GM13977 (cell line): ENCODE measurements around the gene DCK.
"Not testable (repeated sequence)": the region's sequence is repeated elsewhere in the genome, so short reads cannot be mapped to it uniquely, and the experiment has no call there.

ENCODE experiments used
- DNase-seq: peaks from one replicate; pipeline ENCODE4 v3.0.0; 2012; ENCODE audit warnings: low spot score
- in situ Hi-C: fragments of 300-500 bp; cut with MboI; formaldehyde crosslinking; loops from one replicate; pipeline ENCODE4 v1.12.0; 2022; ENCODE audit warnings: low sequenced_read_pairs, low pct_unique_long_range_greater_than_20kb, mixed read lengths, inconsistent platforms; ENCODE audit not compliant: unreplicated experiment
- TF ChIP-seq, protein P1 (sequence below): IDR thresholded peaks from 2 replicates; pipeline ENCODE4 v1.5.1; 2012; ENCODE audit warnings: mild to moderate bottlenecking, control low read depth; ENCODE audit not compliant: insufficient read depth; ENCODE audit errors: extremely low read depth, missing control alignments

DCK gene

DNA sequence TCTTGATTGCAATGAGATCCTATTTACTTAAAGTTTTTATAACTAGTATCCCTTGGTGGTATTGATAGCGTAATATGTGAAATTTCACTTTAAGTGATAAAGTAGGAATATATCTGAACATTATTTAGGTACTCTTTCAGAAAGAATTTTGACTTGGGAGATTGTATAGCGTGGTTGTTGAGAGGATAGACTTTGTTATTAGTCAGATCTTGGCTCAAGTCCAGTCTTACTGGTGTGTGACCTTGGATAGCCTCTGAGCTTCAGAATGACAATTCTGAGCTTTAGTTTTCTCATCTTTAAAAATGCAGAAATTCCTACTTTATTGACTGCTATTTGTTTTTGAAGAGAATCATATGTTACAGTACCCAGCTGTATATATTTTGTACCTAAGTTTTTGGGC, 32.6 kb downstream of the DCK start:
- no peak for DNase-seq
- in situ Hi-C loops: no loop called here
- TF ChIP-seq, protein P1, sequence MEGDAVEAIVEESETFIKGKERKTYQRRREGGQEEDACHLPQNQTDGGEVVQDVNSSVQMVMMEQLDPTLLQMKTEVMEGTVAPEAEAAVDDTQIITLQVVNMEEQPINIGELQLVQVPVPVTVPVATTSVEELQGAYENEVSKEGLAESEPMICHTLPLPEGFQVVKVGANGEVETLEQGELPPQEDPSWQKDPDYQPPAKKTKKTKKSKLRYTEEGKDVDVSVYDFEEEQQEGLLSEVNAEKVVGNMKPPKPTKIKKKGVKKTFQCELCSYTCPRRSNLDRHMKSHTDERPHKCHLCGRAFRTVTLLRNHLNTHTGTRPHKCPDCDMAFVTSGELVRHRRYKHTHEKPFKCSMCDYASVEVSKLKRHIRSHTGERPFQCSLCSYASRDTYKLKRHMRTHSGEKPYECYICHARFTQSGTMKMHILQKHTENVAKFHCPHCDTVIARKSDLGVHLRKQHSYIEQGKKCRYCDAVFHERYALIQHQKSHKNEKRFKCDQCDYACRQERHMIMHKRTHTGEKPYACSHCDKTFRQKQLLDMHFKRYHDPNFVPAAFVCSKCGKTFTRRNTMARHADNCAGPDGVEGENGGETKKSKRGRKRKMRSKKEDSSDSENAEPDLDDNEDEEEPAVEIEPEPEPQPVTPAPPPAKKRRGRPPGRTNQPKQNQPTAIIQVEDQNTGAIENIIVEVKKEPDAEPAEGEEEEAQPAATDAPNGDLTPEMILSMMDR: no peak

DNA sequence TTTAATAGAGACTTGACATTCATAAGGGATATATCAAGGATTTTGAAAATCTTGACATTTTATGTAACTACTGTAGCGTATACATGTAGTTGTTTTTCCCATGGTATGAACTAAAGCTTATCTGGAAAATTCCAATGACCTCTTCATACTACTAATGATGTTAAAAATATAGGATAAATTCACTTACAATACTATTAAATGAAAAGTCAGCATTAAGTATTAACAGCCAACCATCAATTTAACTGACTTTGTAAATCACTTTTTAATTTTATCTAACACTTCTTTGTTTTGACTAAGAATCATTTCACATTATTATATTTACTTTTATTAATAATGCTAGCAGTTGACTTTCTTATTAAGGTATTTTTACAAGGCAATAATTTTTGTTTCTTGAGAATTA, 34.2 kb downstream of the DCK start:
- TF ChIP-seq, protein P1: no peak
- no peak for DNase-seq
- in situ Hi-C loops: no loop called here

DNA sequence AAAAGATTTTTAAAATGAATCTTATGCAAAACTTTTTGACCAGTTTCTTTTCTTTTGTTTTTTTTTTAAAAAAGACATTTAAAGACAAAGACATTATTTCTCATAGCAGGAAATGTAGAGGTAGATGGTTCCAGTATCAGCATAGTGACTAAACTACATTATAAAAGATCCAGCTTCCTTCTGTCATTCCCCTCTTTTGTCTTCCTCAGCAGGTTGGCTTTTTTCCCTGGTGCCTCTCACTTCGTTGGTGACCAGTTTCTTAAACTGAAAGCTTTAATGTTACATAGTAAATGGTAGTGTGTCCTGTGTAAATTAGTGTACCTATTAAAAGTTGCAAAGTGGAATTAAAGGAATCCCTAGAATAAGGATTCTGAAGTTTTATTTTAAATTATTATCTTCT, 36.1 kb downstream of the DCK start:
- TF ChIP-seq, protein P1: no peak
- DNase-seq: no peak
- in situ Hi-C loops: no loop called here

DNA sequence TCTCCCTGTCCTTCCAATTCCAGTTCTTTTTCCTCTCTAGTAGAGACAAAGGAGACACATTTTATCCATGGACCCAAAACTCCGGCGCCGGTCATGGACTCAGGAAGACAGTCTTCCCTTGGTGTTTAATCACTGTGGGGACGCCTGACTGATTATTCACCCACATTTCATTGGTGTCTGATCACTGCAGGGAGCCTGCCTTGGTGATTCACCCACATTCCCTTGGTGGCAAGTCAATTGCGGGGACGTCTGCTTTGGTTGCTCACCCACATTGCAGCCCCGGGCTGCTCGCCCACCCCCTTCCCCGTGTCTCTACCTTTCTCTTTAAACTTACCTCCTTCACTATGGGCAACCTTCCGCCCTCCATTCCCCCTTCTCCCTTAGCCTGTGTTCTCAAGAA, 38.7 kb downstream of the DCK start:
- in situ Hi-C loops: not testable (repeated sequence)

DNA sequence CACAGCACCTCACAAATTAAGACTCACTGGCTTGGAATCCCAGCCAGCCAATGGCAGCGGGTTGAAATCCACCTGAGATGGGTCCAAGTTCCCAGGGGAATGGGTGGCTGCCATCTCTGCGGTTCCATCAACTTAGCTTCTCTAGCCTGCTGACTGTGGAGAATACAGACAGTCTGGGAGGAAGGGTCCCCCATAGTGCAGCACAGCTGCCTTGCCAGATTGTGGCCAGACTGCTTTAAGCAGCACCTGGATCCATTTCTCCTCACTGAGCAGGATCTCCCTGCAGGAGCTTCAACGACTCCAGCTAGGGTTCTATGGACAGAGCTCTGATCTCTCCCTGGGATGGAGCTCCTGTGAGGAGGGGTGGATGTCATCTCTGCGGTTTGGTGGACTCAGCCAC, 51.8 kb downstream of the DCK start:
- TF ChIP-seq, protein P1: no peak
- in situ Hi-C loops: no loop called here
- DNase-seq: no peak

More for the DNA sequence above, 38.7 kb downstream of the DCK start:
- not testable (repeated sequence) for DNase-seq

DNA sequence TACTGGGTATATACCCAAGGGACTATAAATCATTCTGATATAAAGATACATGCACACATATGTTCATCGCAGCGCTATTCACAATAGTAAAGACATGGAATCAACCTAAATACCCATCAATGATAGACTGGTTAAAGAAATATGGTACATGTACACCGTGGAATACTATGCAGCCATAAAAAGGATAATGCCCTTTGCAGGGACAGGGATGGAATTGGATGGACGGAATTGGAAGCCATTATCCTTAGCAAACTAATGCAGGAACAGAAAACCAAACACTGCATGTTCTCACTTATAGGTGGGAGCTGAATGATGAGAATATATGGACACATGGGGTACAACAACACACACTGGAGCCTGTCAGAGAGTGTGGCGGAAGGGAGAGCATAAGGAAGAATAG, 55.9 kb downstream of the DCK start:
- TF ChIP-seq, protein P1: no peak
- in situ Hi-C loops: no loop called here
- no peak for DNase-seq

DNA sequence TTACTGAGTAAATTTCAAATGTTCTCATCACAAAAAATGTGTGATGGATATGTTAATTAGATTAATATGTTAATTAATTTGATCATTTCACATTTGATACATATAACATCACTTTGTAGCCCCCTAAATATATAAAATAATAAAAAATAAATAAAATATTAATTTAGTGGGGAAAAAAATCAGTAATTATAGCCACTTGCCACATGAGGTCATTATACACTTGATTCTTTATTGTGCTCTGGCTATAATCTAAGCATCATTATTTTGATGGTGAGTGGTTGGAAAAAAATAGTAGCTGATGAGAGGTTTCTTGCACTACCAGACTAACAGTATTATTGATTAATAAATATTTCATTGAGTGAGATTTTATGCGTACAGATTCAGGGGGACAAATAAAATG, 57.4 kb downstream of the DCK start:
- in situ Hi-C loops: no loop called here
- no peak for DNase-seq
- TF ChIP-seq, protein P1: no peak
